Measurements from ENCODE around the gene ZNF23.

DNA sequence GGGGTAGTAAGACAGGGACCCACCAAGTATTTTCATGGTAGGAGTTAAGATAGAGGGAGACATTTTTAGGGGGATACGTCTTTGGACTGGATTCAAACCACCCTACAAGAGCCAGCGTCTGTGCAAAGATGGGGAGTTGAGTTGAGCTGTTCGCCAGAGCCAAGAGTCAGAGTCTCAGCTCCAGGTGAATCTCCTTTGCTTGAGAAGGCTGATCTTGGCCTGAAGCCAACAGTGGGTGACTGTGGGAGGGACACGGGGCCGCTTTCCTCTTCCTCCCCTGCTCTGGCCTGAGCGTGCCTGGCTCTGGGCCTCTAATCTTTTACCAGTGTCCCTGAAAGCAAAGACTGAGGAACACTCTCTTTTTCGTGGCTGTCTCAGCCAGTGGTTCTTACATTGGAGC, 25.6 kb downstream of the ZNF23 start:
- TF ChIP-seq CTCF (IDR thresholded peaks at IDR 0.05) (no peak), POLR2A (IDR thresholded peaks at IDR 0.05) (no peak)

Measured in thyroid gland (tissue), 4 donors.